Hepatocyte (in vitro differentiated cells): ENCODE measurements around the gene SCRN2. TPM values are rescaled to one million over a fixed set of nuclear protein-coding genes. Genes with fewer than 3 reads are reported as not detected.

Experiments used
- DNase-seq: peaks from one replicate; pipeline ENCODE4 v3.0.0-alpha.2; 2016; ENCODE audit warnings: low spot score
- H2AFZ ChIP-seq: fragments of 200-600 bp; sonication (generic); 2 replicates; pipeline ENCODE4 v1.6.0; 2016; ENCODE audit warnings: antibody characterized with exemption, mild to moderate bottlenecking
- H3K27ac ChIP-seq: fragments of 200-600 bp; sonication (generic); 2 replicates; pipeline ENCODE4 v1.5.1; 2016; ENCODE audit warnings: mild to moderate bottlenecking
- H3K27me3 ChIP-seq: fragments of 200-600 bp; sonication (generic); 2 replicates; pipeline ENCODE4 v1.6.1; 2016
- H3K36me3 ChIP-seq: fragments of 200-600 bp; sonication (generic); replicated peaks from 2 replicates; pipeline ENCODE4 v1.5.1; 2016; ENCODE audit warnings: low read depth; ENCODE audit not compliant: insufficient read depth
- H3K4me1 ChIP-seq: fragments of 200-600 bp; sonication (generic); 2 replicates; pipeline ENCODE4 v1.5.1; 2016; ENCODE audit warnings: mild to moderate bottlenecking, moderate library complexity; ENCODE audit not compliant: insufficient read depth
- H3K4me2 ChIP-seq: fragments of 200-600 bp; sonication (generic); 2 replicates; pipeline ENCODE4 v1.6.0; 2016
- H3K4me3 ChIP-seq: fragments of 200-600 bp; sonication (generic); 2 replicates; pipeline ENCODE4 v1.5.1; 2016; ENCODE audit warnings: mild to moderate bottlenecking
- H3K79me2 ChIP-seq: fragments of 200-600 bp; sonication (generic); 2 replicates; pipeline ENCODE4 v1.6.0; 2017; ENCODE audit warnings: mild to moderate bottlenecking
- H3K9me2 ChIP-seq: fragments of 200-600 bp; sonication (generic); replicated peaks from 2 replicates; pipeline ENCODE4 v1.6.0; 2017; ENCODE audit warnings: mild to moderate bottlenecking; ENCODE audit not compliant: insufficient read depth
- H3K9me3 ChIP-seq: fragments of 200-600 bp; sonication (generic); 2 replicates; pipeline ENCODE4 v1.5.1; 2016; ENCODE audit warnings: low read depth, mild to moderate bottlenecking
- H4K20me1 ChIP-seq: fragments of 200-600 bp; sonication (generic); 2 replicates; pipeline ENCODE4 v1.6.0; 2016; ENCODE audit warnings: mild to moderate bottlenecking; ENCODE audit not compliant: insufficient read depth, poor library complexity, severe bottlenecking
- CTCF ChIP-seq: fragments of 200-600 bp; sonication (generic); IDR thresholded peaks from 2 replicates; pipeline ENCODE4 v1.5.1; 2016; ENCODE audit warnings: antibody characterized with exemption, mild to moderate bottlenecking; ENCODE audit not compliant: poor library complexity
- EZH2 ChIP-seq: fragments of 200-600 bp; sonication (generic); IDR thresholded peaks from 2 replicates; pipeline ENCODE4 v1.6.1; 2016; ENCODE audit warnings: antibody characterized with exemption, mild to moderate bottlenecking, borderline replicate concordance
- EZH2phosphoT487 ChIP-seq: fragments of 200-600 bp; sonication (generic); IDR thresholded peaks from one replicate; pipeline ENCODE4 v1.6.1; 2018; ENCODE audit warnings: antibody characterized with exemption, mild to moderate bottlenecking, low read depth, moderate library complexity; ENCODE audit not compliant: unreplicated experiment, severe bottlenecking
- WGBS: methylation state at CpG from one replicate; pipeline ENCODE4 v1.1.6; 2016; ENCODE audit warnings: low lambda C conversion rate; ENCODE audit errors: missing lambda C conversion rate; 5-methylcytosine and 5-hydroxymethylcytosine counted together
- polyA plus RNA-seq: library from polyadenylated mRNA; unstranded; fragments of >200 nt; fragmentation: Nextera tagmentation; extraction: Ambion mirVana; gene quantifications from 2 replicates; pipeline ENCODE4 v1.2.1, GENCODE V29; 2016
- total RNA-seq: library from RNA; depleted of rRNA; stranded (reverse); fragments of >200 nt; gene quantifications from 2 replicates; pipeline ENCODE4 v1.2.3, GENCODE V29; 2014

SCRN2 gene
- total and polyA plus RNA-seq, 2 experiments from 2014 or later: 35.3 to 59.8 TPM

GRCh38 chr17:47816111-47816735, 24.9 kb downstream of the SCRN2 start:
- Histone ChIP-seq H3K36me3 (no peaks in the 10 kb centered on the region), H3K4me2 (no peak overlapping the region), H3K9me2 (no peaks in the 10 kb centered on the region), H3K79me2 (peaks cover 4% of the 10 kb centered on the region), H3K27ac (no peak overlapping the region), H3K9me3 (no peaks in the 10 kb centered on the region), H3K4me3 (no peak overlapping the region), H3K27me3 (no peaks in the 10 kb centered on the region), H2AFZ (no peak overlapping the region), H3K4me1 (peaks cover 10% of the 10 kb centered on the region), H4K20me1 (no peaks in the 10 kb centered on the region)
- DNase-seq: no peak
- TF ChIP-seq CTCF: no peak
- TF ChIP-seq EZH2: no peak
- no peak for TF ChIP-seq EZH2phosphoT487
- WGBS: 96% methylated on average over 20 of the region's 21 CpGs

- Histone ChIP-seq H3K4me2 (no peak overlapping the region), H3K27ac (no peak overlapping the region), H3K27me3 (no peaks in the 10 kb centered on the region), H3K4me1 (peaks cover 11% of the 10 kb centered on the region), H4K20me1 (no peaks in the 10 kb centered on the region), H3K9me3 (no peaks in the 10 kb centered on the region), H3K79me2 (no peaks in the 10 kb centered on the region), H2AFZ (no peak overlapping the region), H3K9me2 (no peaks in the 10 kb centered on the region), H3K36me3 (no peaks in the 10 kb centered on the region), H3K4me3 (no peak overlapping the region)
- TF ChIP-seq EZH2phosphoT487 (no peak), CTCF (no peak), EZH2 (no peak)
- no peak for DNase-seq
- WGBS: 97% methylated on average over 21 of the region's 21 CpGs
Observed at GRCh38 chr17:47815106-47815918, 25.8 kb downstream of the SCRN2 start.

DNA sequence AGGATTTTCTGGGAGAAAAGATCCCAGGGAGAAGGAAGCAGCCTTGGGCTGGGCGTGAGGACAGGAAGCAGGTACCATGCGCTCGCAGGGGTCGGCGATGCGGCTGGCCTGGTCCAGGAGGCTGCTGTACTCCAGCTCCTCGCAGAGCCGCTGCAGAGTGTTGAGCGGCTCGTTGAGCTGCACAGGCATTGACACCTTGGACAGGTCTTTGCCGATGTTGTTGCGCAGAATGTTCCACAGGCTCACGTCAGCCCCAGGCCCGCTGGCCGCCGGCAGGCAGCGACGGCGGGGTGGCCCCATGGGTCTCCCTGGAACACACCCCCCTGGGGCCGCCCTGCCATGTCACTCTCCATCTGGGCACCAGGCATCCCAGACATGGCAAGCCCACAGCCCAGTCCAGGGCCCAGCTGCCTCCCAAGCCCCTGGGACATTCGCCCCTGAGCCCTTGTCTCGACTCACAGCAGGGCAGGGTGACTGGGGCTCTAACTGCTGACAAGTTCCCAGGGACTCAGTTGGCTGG, 27.5 kb downstream of the SCRN2 start:
- WGBS: 98% methylated on average over 22 of the region's 22 CpGs
- TF ChIP-seq CTCF: no peak
- no peak for TF ChIP-seq EZH2phosphoT487
- no peak for TF ChIP-seq EZH2
- no peak overlapping the region for H3K4me3 ChIP-seq
- no peaks in the 10 kb centered on the region for H4K20me1 ChIP-seq
- H2AFZ ChIP-seq: no peak overlapping the region
- no peaks in the 10 kb centered on the region for H3K79me2 ChIP-seq
- H3K9me2 ChIP-seq: no peaks in the 10 kb centered on the region
- H3K4me2 ChIP-seq: no peak overlapping the region
- H3K4me1 ChIP-seq: peaks cover 22% of the 10 kb centered on the region
- no peaks in the 10 kb centered on the region for H3K36me3 ChIP-seq
- H3K9me3 ChIP-seq: no peaks in the 10 kb centered on the region
- H3K27me3 ChIP-seq: no peaks in the 10 kb centered on the region
- no peak overlapping the region for H3K27ac ChIP-seq
- no peak for DNase-seq
